Activated naive CD4-positive, alpha-beta T cell treated with anti-CD3 and anti-CD28 coated beads, Interleukin-2, amount 10 ng/mL, durations not matched to agents 7 days and 5 days (primary cell): ENCODE data around the gene SHC3.
A peak's percentile ranks its signal among the peaks of the same experiment; 100 is the strongest.

Source experiments
- CTCF ChIA-PET: fragments of 350-600 bp; sonication (Branson Sonifier 250); formaldehyde crosslinking; loops from one replicate; lab custom pipeline; 2021; ENCODE audit warnings: antibody characterized with exemption; lab: Charles Lee
- DNase-seq: peaks from one replicate; pipeline ENCODE4 v3.0.0-alpha.2; 2020
- H3K27ac Mint-ChIP-seq: one replicate; pipeline ENCODE4 v1.8.0; 2021; ENCODE audit warnings: mild to moderate bottlenecking, moderate library complexity, mixed read lengths
- H3K27me3 Mint-ChIP-seq: one replicate; pipeline ENCODE4 v1.8.0; 2021; ENCODE audit warnings: mild to moderate bottlenecking, mixed read lengths
- H3K36me3 Mint-ChIP-seq: one replicate; pipeline ENCODE4 v1.8.0; 2021; ENCODE audit warnings: mixed read lengths
- H3K4me1 Mint-ChIP-seq: one replicate; pipeline ENCODE4 v1.8.0; 2021; ENCODE audit warnings: mixed read lengths
- H3K4me3 Mint-ChIP-seq: one replicate; pipeline ENCODE4 v1.8.0; 2021; ENCODE audit warnings: mild to moderate bottlenecking, moderate library complexity, mixed read lengths
- H3K9me3 Mint-ChIP-seq: one replicate; pipeline ENCODE4 v1.8.0; 2021; ENCODE audit warnings: mixed read lengths

The SHC3 gene

GRCh38 chr9:89001917-89002540 is 176.6 kb downstream of the SHC3 start:
- Mint-ChIP-seq H3K36me3 (no peaks in the 10 kb centered on the region), H3K4me3 (no peak overlapping the region), H3K4me1 (peaks cover 7% of the 10 kb centered on the region), H3K9me3 (no peaks in the 10 kb centered on the region), H3K27ac (no peak overlapping the region), H3K27me3 (peaks cover 27% of the 10 kb centered on the region)
- DNase-seq = no peak
- CTCF ChIA-PET = interaction anchor here (1.2 kb wide), 1 partner anchor 410 kb away, joined by 3 read pairs; no protein-coding TSS in a partner anchor

DNA sequence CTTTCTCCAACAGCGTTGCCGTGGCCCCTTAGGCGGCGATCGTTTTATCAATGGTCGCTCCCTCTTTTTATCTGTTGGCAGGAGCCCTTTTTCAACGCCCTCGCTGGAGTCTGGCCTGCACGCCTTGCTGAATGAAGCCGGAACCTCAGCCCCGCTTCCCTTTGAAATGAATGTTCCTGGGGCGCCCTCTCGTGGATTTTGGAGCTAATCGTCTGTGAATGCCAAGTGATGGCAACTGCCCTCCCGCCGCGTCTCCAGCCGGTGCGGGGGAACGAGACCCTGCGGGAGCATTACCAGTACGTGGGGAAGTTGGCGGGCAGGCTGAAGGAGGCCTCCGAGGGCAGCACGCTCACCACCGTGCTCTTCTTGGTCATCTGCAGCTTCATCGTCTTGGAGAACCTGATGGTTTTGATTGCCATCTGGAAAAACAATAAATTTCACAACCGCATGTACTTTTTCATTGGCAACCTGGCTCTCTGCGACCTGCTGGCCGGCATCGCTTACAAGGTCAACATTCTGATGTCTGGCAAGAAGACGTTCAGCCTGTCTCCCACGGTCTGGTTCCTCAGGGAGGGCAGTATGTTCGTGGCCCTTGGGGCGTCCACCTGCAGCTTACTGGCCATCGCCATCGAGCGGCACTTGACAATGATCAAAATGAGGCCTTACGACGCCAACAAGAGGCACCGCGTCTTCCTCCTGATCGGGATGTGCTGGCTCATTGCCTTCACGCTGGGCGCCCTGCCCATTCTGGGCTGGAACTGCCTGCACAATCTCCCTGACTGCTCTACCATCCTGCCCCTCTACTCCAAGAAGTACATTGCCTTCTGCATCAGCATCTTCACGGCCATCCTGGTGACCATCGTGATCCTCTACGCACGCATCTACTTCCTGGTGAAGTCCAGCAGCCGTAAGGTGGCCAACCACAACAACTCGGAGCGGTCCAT is 177.4 kb downstream of the SHC3 start:
- peaks cover 7% of the 10 kb centered on the region for H3K4me1 Mint-ChIP-seq
- peak; percentile 87 for DNase-seq
- H3K4me3 Mint-ChIP-seq = no peak overlapping the region
- CTCF ChIA-PET = interaction anchor here (0.6 to 1.6 kb wide), 9 partner anchors 9 to 1655 kb away, joined by 3 to 9 read pairs (median 3); no protein-coding TSS in a partner anchor
- no peak overlapping the region for H3K27ac Mint-ChIP-seq
- peaks cover 29% of the 10 kb centered on the region for H3K27me3 Mint-ChIP-seq
- H3K36me3 Mint-ChIP-seq = no peaks in the 10 kb centered on the region
- no peaks in the 10 kb centered on the region for H3K9me3 Mint-ChIP-seq

- DNase-seq = no peak
- CTCF ChIA-PET = interaction anchor here (0.7 to 1.6 kb wide), 6 partner anchors 8 to 1654 kb away, joined by 3 to 9 read pairs (median 4); no protein-coding TSS in a partner anchor
- H3K36me3 Mint-ChIP-seq = no peaks in the 10 kb centered on the region
- peaks cover 29% of the 10 kb centered on the region for H3K27me3 Mint-ChIP-seq
- H3K4me1 Mint-ChIP-seq = peaks cover 7% of the 10 kb centered on the region
- H3K9me3 Mint-ChIP-seq = no peaks in the 10 kb centered on the region
- H3K27ac Mint-ChIP-seq = no peak overlapping the region
- no peak overlapping the region for H3K4me3 Mint-ChIP-seq
These were observed 178.2 kb downstream of the SHC3 start for GRCh38 chr9:89000371-89000781.

- CTCF ChIA-PET = interaction anchor here (1.2 kb wide), 1 partner anchor 405 kb away, joined by 3 read pairs; no protein-coding TSS in a partner anchor
- Mint-ChIP-seq H3K9me3 (no peaks in the 10 kb centered on the region), H3K27me3 (peaks cover 38% of the 10 kb centered on the region)
These were observed 179.7 kb downstream of the SHC3 start for GRCh38 chr9:88998911-88999310.

GRCh38 chr9:88998503-88998902 is 180.1 kb downstream of the SHC3 start:
- H3K4me3 Mint-ChIP-seq = no peak overlapping the region
- peaks cover 7% of the 10 kb centered on the region for H3K4me1 Mint-ChIP-seq
- CTCF ChIA-PET = interaction anchor here (1.2 kb wide), 1 partner anchor 405 kb away, joined by 3 read pairs; no protein-coding TSS in a partner anchor
- H3K27ac Mint-ChIP-seq = no peak overlapping the region
- H3K36me3 Mint-ChIP-seq = no peaks in the 10 kb centered on the region
- no peaks in the 10 kb centered on the region for H3K9me3 Mint-ChIP-seq
- no peak for DNase-seq
- H3K27me3 Mint-ChIP-seq = peaks cover 42% of the 10 kb centered on the region

More at GRCh38 chr9:88998911-88999310, 179.7 kb downstream of the SHC3 start:
- H3K4me1 Mint-ChIP-seq = peaks cover 7% of the 10 kb centered on the region
- H3K36me3 Mint-ChIP-seq = no peaks in the 10 kb centered on the region
- H3K4me3 Mint-ChIP-seq = no peak overlapping the region
- no peak for DNase-seq
- H3K27ac Mint-ChIP-seq = no peak overlapping the region

DNA sequence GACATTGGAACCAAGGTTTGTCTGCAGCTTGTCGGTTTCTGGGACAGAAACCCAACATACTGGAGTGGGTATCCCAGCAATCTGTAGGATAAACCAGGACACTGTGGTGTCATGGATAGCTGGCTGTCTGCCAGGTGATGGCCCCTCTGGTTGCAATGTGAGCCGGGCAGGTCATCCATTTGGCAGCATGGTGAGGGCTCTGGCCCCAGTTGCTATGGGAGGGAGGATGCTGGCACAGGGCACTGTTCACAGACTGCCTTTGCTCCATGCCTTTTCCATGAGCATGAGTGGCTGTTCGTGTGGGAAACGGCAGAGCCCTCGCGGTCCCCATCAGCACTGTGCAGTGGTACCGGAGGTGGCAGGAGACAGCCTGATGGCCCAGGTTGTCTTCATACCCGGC is 181.0 kb downstream of the SHC3 start:
- no peak overlapping the region for H3K27ac Mint-ChIP-seq
- CTCF ChIA-PET = no interaction called here

GRCh38 chr9:88996921-88997235 is 181.7 kb downstream of the SHC3 start:
- H3K9me3 Mint-ChIP-seq = no peaks in the 10 kb centered on the region
- no peak overlapping the region for H3K27ac Mint-ChIP-seq
- no peaks in the 10 kb centered on the region for H3K36me3 Mint-ChIP-seq
- peaks cover 46% of the 10 kb centered on the region for H3K27me3 Mint-ChIP-seq
- no peak for DNase-seq
- CTCF ChIA-PET = no interaction called here
- H3K4me3 Mint-ChIP-seq = no peak overlapping the region
- H3K4me1 Mint-ChIP-seq = peaks cover 8% of the 10 kb centered on the region

More for the DNA sequence above, 181.0 kb downstream of the SHC3 start:
- Mint-ChIP-seq H3K27me3 (peaks cover 45% of the 10 kb centered on the region), H3K9me3 (no peaks in the 10 kb centered on the region), H3K4me3 (no peak overlapping the region), H3K4me1 (peaks cover 7% of the 10 kb centered on the region), H3K36me3 (no peaks in the 10 kb centered on the region)
- no peak for DNase-seq

- no peak overlapping the region for H3K4me3 Mint-ChIP-seq
- CTCF ChIA-PET = interaction anchor here (0.6 kb wide), 1 partner anchor 1293 kb away, joined by 6 read pairs; no protein-coding TSS in a partner anchor
- H3K9me3 Mint-ChIP-seq = no peaks in the 10 kb centered on the region
- no peak overlapping the region for H3K27ac Mint-ChIP-seq
- H3K4me1 Mint-ChIP-seq = peaks cover 10% of the 10 kb centered on the region
- peaks cover 47% of the 10 kb centered on the region for H3K27me3 Mint-ChIP-seq
- H3K36me3 Mint-ChIP-seq = no peaks in the 10 kb centered on the region
- no peak for DNase-seq
These were observed 182.3 kb downstream of the SHC3 start for GRCh38 chr9:88996046-88996920.

GRCh38 chr9:88995627-88996026 is 183.0 kb downstream of the SHC3 start:
- H3K36me3 Mint-ChIP-seq = no peaks in the 10 kb centered on the region
- no peak for DNase-seq
- no peak overlapping the region for H3K27ac Mint-ChIP-seq
- CTCF ChIA-PET = interaction anchor here (0.6 kb wide), 1 partner anchor 1293 kb away, joined by 6 read pairs; no protein-coding TSS in a partner anchor
- peaks cover 6% of the 10 kb centered on the region for H3K4me1 Mint-ChIP-seq
- H3K4me3 Mint-ChIP-seq = no peak overlapping the region
- H3K27me3 Mint-ChIP-seq = peaks cover 48% of the 10 kb centered on the region
- H3K9me3 Mint-ChIP-seq = no peaks in the 10 kb centered on the region

DNA sequence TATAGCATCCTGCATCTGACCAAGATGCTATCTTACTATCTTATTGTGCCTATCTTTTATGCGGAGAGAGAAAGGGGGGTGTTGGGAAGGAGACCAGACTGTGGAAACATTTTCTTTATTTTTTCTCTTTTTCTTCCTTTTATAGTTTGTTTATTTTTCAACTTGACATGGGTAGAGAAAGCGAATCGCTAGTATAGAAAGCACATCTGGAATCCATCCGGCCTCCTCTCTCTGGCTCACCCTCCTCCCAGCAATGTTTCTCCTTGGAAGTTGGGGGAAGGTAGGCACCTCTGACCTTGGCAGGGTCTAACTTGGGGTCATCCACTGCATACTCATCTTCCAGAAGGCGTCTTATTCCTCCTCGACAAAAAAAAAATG is 183.4 kb downstream of the SHC3 start:
- Mint-ChIP-seq H3K4me1 (peaks cover 8% of the 10 kb centered on the region), H3K27me3 (peaks cover 49% of the 10 kb centered on the region), H3K4me3 (no peak overlapping the region), H3K9me3 (no peaks in the 10 kb centered on the region), H3K36me3 (no peaks in the 10 kb centered on the region), H3K27ac (no peak overlapping the region)
- DNase-seq = no peak
- CTCF ChIA-PET = no interaction called here

- Mint-ChIP-seq H3K27me3 (peaks cover 54% of the 10 kb centered on the region), H3K4me1 (peaks cover 10% of the 10 kb centered on the region), H3K27ac (no peak overlapping the region), H3K9me3 (no peaks in the 10 kb centered on the region), H3K36me3 (no peaks in the 10 kb centered on the region), H3K4me3 (no peak overlapping the region)
- DNase-seq = no peak
- CTCF ChIA-PET = no interaction called here
These were observed 184.0 kb downstream of the SHC3 start for GRCh38 chr9:88994469-88995199.

DNA sequence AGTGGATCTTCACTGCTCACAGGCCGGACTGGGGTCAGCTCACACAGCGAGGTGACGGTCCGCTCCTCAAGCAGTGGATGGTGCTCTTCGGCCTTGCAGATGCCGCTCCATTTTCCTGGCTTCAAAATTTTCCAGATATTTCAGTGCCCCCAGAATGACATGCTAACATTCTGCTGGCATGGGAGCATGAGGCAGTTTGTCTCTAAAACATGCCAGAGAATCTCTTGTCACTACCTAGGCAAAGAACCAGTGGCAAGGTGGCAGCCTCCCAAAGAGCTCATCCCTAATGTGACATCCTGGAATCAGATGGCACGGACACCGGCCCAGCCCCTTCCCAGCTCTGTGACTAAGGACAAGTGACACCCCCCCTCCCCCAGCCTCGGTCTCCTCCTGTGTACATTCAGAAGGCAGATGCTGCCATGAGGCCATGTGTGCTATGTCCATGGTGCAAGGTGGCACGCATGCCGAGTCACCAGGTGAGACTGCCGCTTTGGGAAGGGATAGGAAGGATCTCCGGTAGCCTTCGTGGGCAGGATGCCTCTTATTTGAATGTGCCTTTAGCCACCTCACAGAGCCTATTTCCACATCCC is 184.7 kb downstream of the SHC3 start:
- H3K36me3 Mint-ChIP-seq = no peaks in the 10 kb centered on the region
- no peaks in the 10 kb centered on the region for H3K9me3 Mint-ChIP-seq
- peaks cover 17% of the 10 kb centered on the region for H3K4me1 Mint-ChIP-seq
- H3K4me3 Mint-ChIP-seq = no peak overlapping the region
- no peak for DNase-seq
- H3K27ac Mint-ChIP-seq = no peak overlapping the region
- CTCF ChIA-PET = no interaction called here
- peaks cover 61% of the 10 kb centered on the region for H3K27me3 Mint-ChIP-seq

DNA sequence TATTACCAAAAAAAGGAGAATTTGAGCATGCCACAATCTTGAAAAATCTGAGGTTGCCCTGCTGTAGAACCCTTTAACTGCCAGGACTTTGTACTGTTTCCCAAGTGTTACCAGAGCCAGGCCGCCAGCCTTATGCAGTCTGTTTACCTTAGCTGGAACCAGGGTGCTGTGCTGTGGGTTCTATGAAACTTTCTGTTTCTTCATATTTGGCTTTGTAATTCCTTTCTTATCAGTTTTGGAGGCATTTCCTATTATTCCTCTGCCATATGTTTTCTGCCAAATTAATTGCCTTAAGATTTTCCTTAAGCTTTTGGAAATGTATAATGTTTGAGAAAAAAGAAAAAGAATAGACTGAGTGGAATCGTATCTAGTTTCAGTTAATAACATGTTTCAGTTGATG is 185.3 kb downstream of the SHC3 start:
- CTCF ChIA-PET = no interaction called here

More for the DNA sequence above, 185.3 kb downstream of the SHC3 start:
- Mint-ChIP-seq H3K27me3 (peaks cover 64% of the 10 kb centered on the region), H3K4me1 (peaks cover 19% of the 10 kb centered on the region), H3K9me3 (no peaks in the 10 kb centered on the region), H3K4me3 (no peak overlapping the region), H3K36me3 (no peaks in the 10 kb centered on the region), H3K27ac (no peak overlapping the region)
- DNase-seq = no peak
